Left ventricle myocardium inferior (tissue), 1 donor: ENCODE measurements around the gene DCAF11. TPM values are rescaled to one million over a fixed set of nuclear protein-coding genes. Genes with fewer than 3 reads are reported as not detected.

ENCODE experiments used
- DNase-seq: peaks from one replicate; pipeline ENCODE4 v3.0.0-alpha.2; 2020
- H3K27ac ChIP-seq: fragments of 200-600 bp; replicated peaks from 2 replicates; pipeline ENCODE4 v1.8.0; 2021
- H3K27me3 ChIP-seq: fragments of 200-600 bp; 2 replicates; pipeline ENCODE4 v1.8.0; 2021; ENCODE audit warnings: low read depth
- H3K36me3 ChIP-seq: fragments of 200-600 bp; 2 replicates; pipeline ENCODE4 v1.8.0; 2021
- H3K4me1 ChIP-seq: fragments of 200-600 bp; 2 replicates; pipeline ENCODE4 v1.8.0; 2021
- H3K4me3 ChIP-seq: fragments of 200-600 bp; 2 replicates; pipeline ENCODE4 v1.8.0; 2021; ENCODE audit warnings: mild to moderate bottlenecking, moderate library complexity
- H3K9me3 ChIP-seq: fragments of 200-600 bp; replicated peaks from 2 replicates; pipeline ENCODE4 v1.8.0; 2021
- CTCF ChIP-seq: fragments of 200-600 bp; IDR thresholded peaks from 2 replicates; pipeline ENCODE4 v1.8.0; 2021; ENCODE audit warnings: antibody characterized with exemption, mild to moderate bottlenecking, borderline replicate concordance
- intact Hi-C: fragments of 100-400 bp; cut with micrococcal nuclease; formaldehyde crosslinking; loops from one replicate; pipeline ENCODE4 v1.11.0; 2022
- total RNA-seq: library from RNA; stranded (reverse); fragmentation: NEBNext Ultra II Directional; extraction: Animal tissue kit (Norgen Biotek cat#: 25700); gene quantifications from one replicate; pipeline ENCODE4 v1.2.1, GENCODE V29; 2021
- donor health status: DM: no; HTN: yes; CAD: no; lungs with severe emphysema.

DCAF11 gene
- total RNA-seq, 1 donor from 2014 or later = 74.7 TPM

- H3K27me3 ChIP-seq = no peaks in the 10 kb centered on the region
- H3K36me3 ChIP-seq = peaks cover 75% of the 10 kb centered on the region
- no peaks in the 10 kb centered on the region for H3K9me3 ChIP-seq
- H3K4me1 ChIP-seq = peaks cover 22% of the 10 kb centered on the region
- DNase-seq = no peak
- H3K27ac ChIP-seq = no peak overlapping the region
- no peak overlapping the region for H3K4me3 ChIP-seq
- intact Hi-C loops = no loop called here
- TF ChIP-seq CTCF = no peak
Measured at GRCh38 chr14:24157331-24157730, 42.8 kb downstream of the DCAF11 start.

- H3K9me3 ChIP-seq = no peaks in the 10 kb centered on the region
- H3K27me3 ChIP-seq = no peaks in the 10 kb centered on the region
- TF ChIP-seq CTCF = no peak
- intact Hi-C loops = no loop called here
- no peak overlapping the region for H3K4me3 ChIP-seq
- peak overlapping the region; percentile 98 for H3K27ac ChIP-seq
- peaks cover 45% of the 10 kb centered on the region for H3K4me1 ChIP-seq
- no peak for DNase-seq
- H3K36me3 ChIP-seq = peaks cover 77% of the 10 kb centered on the region
Measured at GRCh38 chr14:24159777-24160498, 45.4 kb downstream of the DCAF11 start.

DNA sequence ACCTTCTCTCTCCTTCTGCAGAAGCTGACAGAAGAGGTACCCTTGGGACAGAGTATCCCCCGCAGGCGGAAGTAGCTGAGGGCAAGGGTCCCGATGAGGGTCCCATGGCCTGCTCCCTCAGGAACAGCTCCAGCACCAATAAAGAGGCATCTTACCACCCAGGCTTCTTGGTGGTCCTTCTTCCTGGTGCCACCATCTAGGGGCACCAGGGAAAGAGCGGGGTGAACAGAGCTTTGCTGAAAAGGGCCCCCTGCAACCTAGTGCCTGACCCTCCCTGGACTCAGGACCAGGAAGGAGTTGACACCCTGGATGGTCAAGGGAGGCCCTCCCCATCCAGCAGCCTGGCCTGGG is 45.9 kb downstream of the DCAF11 start:
- no peak for DNase-seq
- Histone ChIP-seq H3K27ac (peak overlapping the region; percentile 98), H3K27me3 (no peaks in the 10 kb centered on the region), H3K4me3 (no peak overlapping the region), H3K4me1 (peaks cover 45% of the 10 kb centered on the region), H3K36me3 (peaks cover 77% of the 10 kb centered on the region), H3K9me3 (no peaks in the 10 kb centered on the region)
- intact Hi-C loops = no loop called here
- TF ChIP-seq CTCF = no peak

DNA sequence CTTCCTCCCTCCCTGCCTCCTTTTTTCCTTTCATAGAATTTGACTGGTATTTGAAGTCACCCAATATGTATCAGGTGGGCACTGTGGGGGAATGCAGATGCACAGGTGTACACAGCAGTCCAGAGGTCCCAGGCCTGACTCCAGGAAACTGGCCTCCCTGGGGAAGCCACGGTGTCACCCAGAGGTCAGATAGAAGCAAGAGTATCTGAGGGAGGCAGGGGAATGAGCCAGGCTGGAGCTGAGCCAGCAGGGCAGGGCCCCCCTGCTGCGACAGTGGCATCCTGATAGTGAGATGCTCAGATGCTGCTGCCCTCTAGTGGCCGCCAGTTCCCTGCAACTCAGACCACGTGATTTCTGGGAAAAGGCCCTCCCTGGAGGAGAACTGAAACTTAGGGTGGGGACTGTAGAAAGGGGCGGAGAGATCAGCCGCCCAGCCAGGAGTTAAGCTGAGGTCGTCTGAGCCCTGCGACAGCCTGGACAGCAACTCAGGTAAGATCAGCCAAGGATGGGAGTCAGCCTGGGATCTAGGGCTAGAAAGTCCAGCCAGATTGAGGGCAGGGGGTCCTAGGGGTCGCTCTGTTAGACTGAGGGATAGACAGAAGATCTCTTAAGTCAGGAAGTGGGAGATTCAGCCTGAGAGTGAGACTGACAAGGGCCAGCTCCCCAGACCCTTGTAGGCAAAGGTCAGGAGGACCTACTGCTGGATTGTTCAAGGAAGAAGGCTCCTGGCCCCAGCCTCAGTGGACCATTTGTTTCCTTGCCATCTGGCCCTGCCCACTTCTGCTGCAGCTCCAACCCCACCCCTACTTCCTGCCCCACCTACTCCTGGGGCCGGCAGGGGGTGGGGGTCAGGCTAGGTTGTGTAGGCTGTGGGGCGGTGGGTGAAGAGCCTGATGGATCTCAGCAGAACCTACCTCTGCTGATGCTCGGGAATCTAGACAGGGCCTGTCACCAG is 46.5 kb downstream of the DCAF11 start, which contains the start of gene IRF9:
Gene IRF9 (plus strand): TSS at position 416 of the 955 bp plus-strand sequence. CDS start 880 bp downstream, outside the sequence.
- intact Hi-C loops = no loop called here
- Histone ChIP-seq H3K4me3 (peak within 1 kb of the TSS; percentile 75), H3K36me3 (peaks cover 77% of the 10 kb centered on the region), H3K27ac (peak within 1 kb of the TSS; percentile 98), H3K27me3 (no peaks in the 10 kb centered on the region), H3K4me1 (peaks cover 45% of the 10 kb centered on the region), H3K9me3 (no peaks in the 10 kb centered on the region)
- peak; percentile 98 for TF ChIP-seq CTCF
- peak; percentile 95 for DNase-seq

DNA sequence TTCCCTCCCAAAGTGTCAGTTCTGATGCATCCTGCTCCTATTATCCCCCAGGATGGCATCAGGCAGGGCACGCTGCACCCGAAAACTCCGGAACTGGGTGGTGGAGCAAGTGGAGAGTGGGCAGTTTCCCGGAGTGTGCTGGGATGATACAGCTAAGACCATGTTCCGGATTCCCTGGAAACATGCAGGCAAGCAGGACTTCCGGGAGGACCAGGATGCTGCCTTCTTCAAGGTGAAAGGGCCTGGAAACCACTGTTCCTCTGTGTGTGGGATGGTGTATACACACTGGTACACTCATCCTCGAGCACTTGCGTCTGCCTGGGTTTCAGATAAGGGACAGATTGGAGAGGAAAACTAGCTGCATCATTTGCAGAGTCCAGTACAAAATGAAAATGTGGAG is 47.5 kb downstream of the DCAF11 start:
- Histone ChIP-seq H3K4me1 (peaks cover 45% of the 10 kb centered on the region), H3K27me3 (no peaks in the 10 kb centered on the region), H3K27ac (peak overlapping the region; percentile 98), H3K9me3 (no peaks in the 10 kb centered on the region), H3K36me3 (peaks cover 77% of the 10 kb centered on the region), H3K4me3 (peak overlapping the region; percentile 75)
- DNase-seq = no peak
- intact Hi-C loops = no loop called here
- no peak for TF ChIP-seq CTCF
